ENCODE results near the gene MAD1L1. TPM values are rescaled to one million over a fixed set of nuclear protein-coding genes. Genes with fewer than 3 reads are reported as not detected.

Gene MAD1L1
- total and polyA plus RNA-seq, 2 of the 13 experiments (the other 11 are each of a cell fraction or from before 2014, with no cell fraction given), result 17.4 to 64.7 TPM

- TF ChIP-seq ZNF800 (CRISPR knock-in tag; IDR thresholded peaks at IDR 0.05), result no peak
- no peak for TF ChIP-seq ZNF564 (CRISPR knock-in tag; IDR thresholded peaks at IDR 0.05)
- no peak for TF ChIP-seq ZNF510 (CRISPR knock-in tag; IDR thresholded peaks at IDR 0.05; ENCODE audit: low read depth)
- no peak for TF ChIP-seq ZFP37 (CRISPR knock-in tag; IDR thresholded peaks at IDR 0.05; ENCODE audit: borderline replicate concordance)
- TF ChIP-seq ZNF354B (CRISPR knock-in tag; IDR thresholded peaks at IDR 0.05), result no peak
- no peak for TF ChIP-seq IRX3 (CRISPR knock-in tag; IDR thresholded peaks at IDR 0.05; ENCODE audit: borderline replicate concordance, low read depth)
- no peak for TF ChIP-seq RXRA (CRISPR knock-in tag; IDR thresholded peaks at IDR 0.05)
These were observed 298.7 kb downstream of the MAD1L1 start (continued) for GRCh38 chr7:1934017-1934416.

GRCh38 chr7:1933066-1933750 lies 299.5 kb downstream of the MAD1L1 start:
- no peaks in the 10 kb centered on the region for H3K27me3 ChIP-seq (ENCODE audit: control insufficient read depth in 1 of 2, insufficient read depth in 2 of 2, low read length in 2 of 2)
- intact Hi-C loops (cut with micrococcal nuclease; ENCODE audit: unreplicated experiment), result no loop called here
- CTCF ChIA-PET (ENCODE audit: low intra/inter-chr PET ratio, low total read pairs), result no interaction called here
- H4K20me1 ChIP-seq (ENCODE audit: insufficient read depth, low read length), result no peaks in the 10 kb centered on the region
- in situ Hi-C loops (cut with HindIII; ENCODE audit: extremely low pct_ligation_motif_present, low pct_unique_long_range_greater_than_20kb), result no loop called here
- no TSS peak for BruUV-seq (replicated peaks)
- no peak overlapping the region for H3K4me2 ChIP-seq (ENCODE audit: low read depth, low read length)
- H3K9ac ChIP-seq (ENCODE audit: insufficient read depth, low read depth, low read length), result no peak overlapping the region
- no peak for DNase-seq (ENCODE audit: low spot score)
- no peaks in the 10 kb centered on the region for H3K79me2 ChIP-seq (ENCODE audit: insufficient read depth, low read length)
- no peak overlapping the region for H3K4me3 ChIP-seq (replicated peaks in 1 of 3; ENCODE audit: insufficient read depth in 1 of 3, low read depth in 2 of 3, low read length in 3 of 3)
- WGBS (ENCODE audit: low lambda C conversion rate), result 98% methylated on average over 9 of the region's 27 CpGs
- no peaks in the 10 kb centered on the region for H3K4me1 ChIP-seq (ENCODE audit: insufficient read depth, low read length)
- POLR2A ChIA-PET, result no interaction called here
- H3K27ac ChIP-seq (ENCODE audit: extremely low read length, insufficient read depth, low read length), result no peak overlapping the region
- H3K36me3 ChIP-seq (replicated peaks in 1 of 2; ENCODE audit: control insufficient read depth in 1 of 2, insufficient read depth in 2 of 2, low read length in 2 of 2), result peaks cover 1 to 14% of the 10 kb centered on the region in 2 experiments; a peak in 3 of 5 replicates
- H2AFZ ChIP-seq (ENCODE audit: low read length), result no peak overlapping the region
- TF ChIP-seq RARA (CRISPR knock-in tag; IDR thresholded peaks at IDR 0.05) (no peak), ZSCAN12 (CRISPR knock-in tag; IDR thresholded peaks at IDR 0.05) (no peak)
- ATAC-seq, result no peak
- no peak for FAIRE-seq
- H3K9me3 ChIP-seq (ENCODE audit: low read length), result no peaks in the 10 kb centered on the region

Measured in HepG2 (cell line).